Upper lobe of left lung (tissue), 6 donors: ENCODE data around the gene WNT2B. TPM values are rescaled to one million over a fixed set of nuclear protein-coding genes. Genes with fewer than 3 reads are reported as not detected.

Source experiments
- ATAC-seq, 2 donors: fragments of 200-7000 bp; cut with Tn5 transposase; one replicate each; pipeline ENCODE4 v1.9.1; 2022; ENCODE audit warnings: mild to moderate bottlenecking in 2 of 2, moderate library complexity in 2 of 2; ENCODE audit not compliant: low FRiP score in 2 of 2
- DNase-seq, 2 donors: peaks; one replicate each; pipeline ENCODE4 v3.0.0-alpha.2; 2019 to 2020
- H3K27ac ChIP-seq, 4 donors: fragments of 200-600 bp; sonication (generic); one replicate each; pipeline ENCODE4 v1.5.1; 2016 to 2019
- H3K27me3 ChIP-seq, 4 donors: fragments of 200-600 bp; sonication (generic); one replicate each; pipeline ENCODE4 v1.5.1; 2017 to 2019
- H3K36me3 ChIP-seq, 4 donors: fragments of 200-600 bp; sonication (generic); one replicate each; pipeline ENCODE4 v1.5.1; 2016 to 2019
- H3K4me1 ChIP-seq, 4 donors: fragments of 200-600 bp; sonication (generic); one replicate each; pipeline ENCODE4 v1.5.1; 2018 to 2019
- H3K4me3 ChIP-seq, 4 donors: fragments of 200-600 bp; sonication (generic); one replicate each; pipeline ENCODE4 v1.5.1; 2017 to 2019; ENCODE audit warnings: mild to moderate bottlenecking in 2 of 4, moderate library complexity in 1 of 4
- H3K9me3 ChIP-seq, 4 donors: fragments of 200-600 bp; sonication (generic); one replicate each; pipeline ENCODE4 v1.5.1; 2018 to 2019
- CTCF ChIP-seq, 6 experiments: fragments of 450-650 bp in 4 of 6; fragments of 200-600 bp in 2 of 6; sonication (generic) in 2 of 6; IDR thresholded peaks; one replicate each; pipeline ENCODE4 v1.5.1; 2016 to 2019; ENCODE audit warnings: antibody characterized with exemption in 6 of 6
- EP300 ChIP-seq, 4 donors: sonication (generic); formaldehyde crosslinking; IDR thresholded peaks; one replicate each; pipeline ENCODE4 v1.5.1; 2017; ENCODE audit warnings: antibody characterized with exemption in 4 of 4, control low read depth in 2 of 4
- POLR2A ChIP-seq, 4 donors: fragments of 450-650 bp; IDR thresholded peaks; one replicate each; pipeline ENCODE4 v1.5.1; 2016 to 2017; ENCODE audit warnings: antibody characterized with exemption in 4 of 4, mild to moderate bottlenecking in 2 of 4
- POLR2AphosphoS5 ChIP-seq, 2 donors: sonication (generic); formaldehyde crosslinking; IDR thresholded peaks; one replicate each; pipeline ENCODE4 v1.5.1; 2017; ENCODE audit warnings: antibody characterized with exemption in 2 of 2
- WGBS, 2 donors: methylation state at CpG; one replicate each; pipeline ENCODE4 v1.1.5; 2017 to 2018; 5-methylcytosine and 5-hydroxymethylcytosine counted together
- total RNA-seq, 6 donors: library from RNA; depleted of rRNA in 4 of 6; stranded (reverse); fragments of >200 nt in 4 of 6; gene quantifications; one replicate each; pipeline versions ENCODE4 v1.1.0 to v1.2.1, GENCODE V29; 2016 to 2021
- donor health status: DM: no; HTN: no; CAD: no; lungs with moderate emphysema.
- donor health status: DM: no; HTN: yes; CAD: no; lungs with severe emphysema.

Gene WNT2B
- total RNA-seq, 6 donors from 2014 or later: 4.5 to 19.9 (median 9.5) TPM

GRCh38 chr1:112536561-112536960, 27.8 kb downstream of the WNT2B start:
- Histone ChIP-seq H3K4me1 (no peaks in the 10 kb centered on the region), H3K27me3 (no peaks in the 10 kb centered on the region), H3K9me3 (no peaks in the 10 kb centered on the region), H3K27ac (no peak overlapping the region), H3K36me3 (peaks cover 0 to 19% (median 8%) of the 10 kb centered on the region in 4 donors), H3K4me3 (no peak overlapping the region)
- DNase-seq (no peak), ATAC-seq (no peak)
- TF ChIP-seq POLR2AphosphoS5 (IDR thresholded peaks at IDR 0.05) (no peak), EP300 (IDR thresholded peaks at IDR 0.05) (no peak), CTCF (IDR thresholded peaks at IDR 0.05) (no peak), POLR2A (IDR thresholded peaks at IDR 0.05) (no peak)
- WGBS, 2 donors: 85 to 86% methylated on average over 2 of the region's 2 CpGs

GRCh38 chr1:112537456-112537855, 28.7 kb downstream of the WNT2B start:
- Histone ChIP-seq H3K4me1 (no peaks in the 10 kb centered on the region), H3K9me3 (no peaks in the 10 kb centered on the region), H3K36me3 (peaks cover 0 to 23% (median 8%) of the 10 kb centered on the region in 4 donors), H3K27me3 (no peaks in the 10 kb centered on the region), H3K4me3 (no peak overlapping the region), H3K27ac (no peak overlapping the region)
- TF ChIP-seq POLR2AphosphoS5 (IDR thresholded peaks at IDR 0.05) (no peak), EP300 (IDR thresholded peaks at IDR 0.05) (no peak), CTCF (IDR thresholded peaks at IDR 0.05) (no peak), POLR2A (IDR thresholded peaks at IDR 0.05) (no peak)
- ATAC-seq: no peak
- DNase-seq: no peak

- Histone ChIP-seq H3K4me3 (no peak overlapping the region), H3K9me3 (no peaks in the 10 kb centered on the region), H3K36me3 (peaks cover 0 to 23% (median 7%) of the 10 kb centered on the region in 4 donors), H3K27ac (no peak overlapping the region), H3K27me3 (no peaks in the 10 kb centered on the region), H3K4me1 (no peaks in the 10 kb centered on the region)
- no peak for ATAC-seq
- TF ChIP-seq EP300 (IDR thresholded peaks at IDR 0.05) (no peak), POLR2AphosphoS5 (IDR thresholded peaks at IDR 0.05) (no peak), POLR2A (IDR thresholded peaks at IDR 0.05) (no peak), CTCF (IDR thresholded peaks at IDR 0.05) (no peak)
- WGBS, 2 donors: 92 to 97% methylated on average over 3 of the region's 3 CpGs
- DNase-seq: no peak
Observed at GRCh38 chr1:112538883-112539282, 30.1 kb downstream of the WNT2B start.

- no peak for TF ChIP-seq POLR2A (IDR thresholded peaks at IDR 0.05)
- TF ChIP-seq CTCF (IDR thresholded peaks at IDR 0.05): no peak
- TF ChIP-seq POLR2AphosphoS5 (IDR thresholded peaks at IDR 0.05): no peak
- TF ChIP-seq EP300 (IDR thresholded peaks at IDR 0.05): no peak
- H3K27me3 ChIP-seq: no peaks in the 10 kb centered on the region
- no peak overlapping the region for H3K27ac ChIP-seq
- whole genome bisulfite sequencing, 2 donors: 71 to 76% methylated on average over 1 of the region's 1 CpG
- no peaks in the 10 kb centered on the region for H3K4me1 ChIP-seq
- H3K4me3 ChIP-seq: no peak overlapping the region
- H3K9me3 ChIP-seq: no peaks in the 10 kb centered on the region
- H3K36me3 ChIP-seq: peaks cover 0 to 23% (median 7%) of the 10 kb centered on the region in 4 donors
- ATAC-seq (peak in 1 of 2 donors; percentile 38), DNase-seq (no peak)
Observed at GRCh38 chr1:112540226-112540794, 31.5 kb downstream of the WNT2B start.

- Histone ChIP-seq H3K4me3 (no peak overlapping the region), H3K9me3 (no peaks in the 10 kb centered on the region), H3K4me1 (no peaks in the 10 kb centered on the region), H3K27me3 (no peaks in the 10 kb centered on the region), H3K36me3 (peaks cover 0 to 24% (median 7%) of the 10 kb centered on the region in 4 donors), H3K27ac (no peak overlapping the region)
- no peak for ATAC-seq
- TF ChIP-seq CTCF (IDR thresholded peaks at IDR 0.05): no peak
- no peak for DNase-seq
- 51 to 100% methylated on average over 1 of the region's 1 CpG for WGBS, 2 donors
Observed at GRCh38 chr1:112541299-112541698, 32.5 kb downstream of the WNT2B start.
